HepG2 (cell line): ENCODE data around the gene CDC23. TPM values are rescaled to one million over a fixed set of nuclear protein-coding genes. Genes with fewer than 3 reads are reported as not detected.

Experiments
- ATAC-seq: fragments of 200-7000 bp; cut with Tn5 transposase; 3 replicates; pipeline ENCODE4 v1.9.1; 2020; ENCODE audit warnings: mild to moderate bottlenecking, moderate library complexity
- BruUV-seq: library from RNA; stranded (reverse); fragments of 400-500 nt; replicated peaks from 2 replicates; lab custom pipeline; 2021; lab: Mats Ljungman, UMichigan
- CTCF ChIA-PET: fragments of 300-600 bp; formaldehyde crosslinking; extraction: SDS; loops from one replicate; lab custom pipeline; 2021; ENCODE audit warnings: low total read pairs, inconsistent platforms, low intra/inter-chr PET ratio; lab: Yijun Ruan, JAX
- POLR2A ChIA-PET: fragments of 350-600 bp; sonication (Branson Sonifier 250); formaldehyde crosslinking; loops from one replicate; lab custom pipeline; 2020; ENCODE audit warnings: antibody characterized with exemption, inconsistent platforms; lab: Yijun Ruan, JAX
- DNase-seq: peaks from one replicate; pipeline ENCODE4 v3.0.0-alpha.2; 2015; ENCODE audit warnings: low spot score
- FAIRE-seq: peaks from 3 replicates; lab custom pipeline; 2011; peaks lifted over from hg19 to GRCh38; lab: Jason Lieb, UNC
- H2AFZ ChIP-seq: one replicate; pipeline ENCODE4 v1.6.1; 2011; ENCODE audit warnings: low read length, inconsistent platforms
- H3K27ac ChIP-seq: fragments of 300-600 bp; 3 replicates; pipeline ENCODE4 v1.8.0; 2011; ENCODE audit warnings: mixed run types, mild to moderate bottlenecking, mixed read lengths, low read length, inconsistent platforms; ENCODE audit not compliant: insufficient read depth; ENCODE audit errors: extremely low read length
- H3K27me3 ChIP-seq, 2 experiments: fragments of 200-600 bp in 1 of 2; 2 replicates in 1 of 2; 3 replicates in 1 of 2; pipeline versions ENCODE4 v1.6.0 to v1.8.0; 2011; ENCODE audit warnings: low read length in 2 of 2, mild to moderate bottlenecking in 2 of 2, moderate library complexity in 2 of 2, inconsistent platforms in 1 of 2; ENCODE audit not compliant: insufficient read depth in 2 of 2, control insufficient read depth in 1 of 2
- H3K36me3 ChIP-seq, 2 experiments: fragments of 200-600 bp in 1 of 2; replicated peaks in 1 of 2; 2 replicates in 1 of 2; 3 replicates in 1 of 2; pipeline versions ENCODE4 v1.5.1 to v1.8.0; 2011; ENCODE audit warnings: low read length in 2 of 2, inconsistent platforms in 1 of 2; ENCODE audit not compliant: insufficient read depth in 2 of 2, control insufficient read depth in 1 of 2
- H3K4me1 ChIP-seq: 2 replicates; pipeline ENCODE4 v1.5.1; 2012; ENCODE audit warnings: low read length, inconsistent platforms; ENCODE audit not compliant: insufficient read depth
- H3K4me2 ChIP-seq: 2 replicates; pipeline ENCODE4 v1.6.0; 2011; ENCODE audit warnings: low read depth, low read length, inconsistent platforms
- H3K4me3 ChIP-seq, 3 experiments: fragments of 200-600 bp in 1 of 3; sonication (generic), shearing (Covaris generic) in 1 of 3; replicated peaks in 1 of 3; 2 replicates each; pipeline ENCODE4 v1.5.1; 2011 to 2016; ENCODE audit warnings: low read length in 3 of 3, inconsistent platforms in 2 of 3, low read depth in 2 of 3, mild to moderate bottlenecking in 2 of 3, control low read depth in 1 of 3, mixed read lengths in 1 of 3; ENCODE audit not compliant: insufficient read depth in 1 of 3
- H3K79me2 ChIP-seq: one replicate; pipeline ENCODE4 v1.6.1; 2011; ENCODE audit warnings: low read length, inconsistent platforms; ENCODE audit not compliant: insufficient read depth
- H3K9ac ChIP-seq: 2 replicates; pipeline ENCODE4 v1.6.0; 2011; ENCODE audit warnings: mild to moderate bottlenecking, low read depth, low read length, inconsistent platforms; ENCODE audit not compliant: insufficient read depth
- H3K9me3 ChIP-seq: 2 replicates; pipeline ENCODE4 v1.5.1; 2012; ENCODE audit warnings: mild to moderate bottlenecking, low read length
- H4K20me1 ChIP-seq: 2 replicates; pipeline ENCODE4 v1.6.0; 2011; ENCODE audit warnings: inconsistent platforms, mild to moderate bottlenecking, low read length, moderate library complexity; ENCODE audit not compliant: insufficient read depth
- AFF4 ChIP-seq: sonication (generic); formaldehyde crosslinking; IDR thresholded peaks from 2 replicates; pipeline ENCODE4 v1.4.0; 2020; ENCODE audit warnings: missing genetic modification reagents
- NR2C2 ChIP-seq: sonication (generic); formaldehyde crosslinking; IDR thresholded peaks from 2 replicates; pipeline ENCODE4 v1.4.0; 2020; ENCODE audit warnings: missing genetic modification reagents, mild to moderate bottlenecking, moderate library complexity, borderline replicate concordance
- SNAPC4 ChIP-seq: sonication (generic); formaldehyde crosslinking; IDR thresholded peaks from 2 replicates; pipeline ENCODE4 v1.4.0; 2020; ENCODE audit warnings: mild to moderate bottlenecking, missing genetic modification reagents
- TP53 ChIP-seq: sonication (generic); formaldehyde crosslinking; conservative IDR thresholded peaks from 2 replicates; pipeline ENCODE4 v1.4.0; 2020; ENCODE audit warnings: missing genetic modification reagents
- ZNF124 ChIP-seq: sonication (generic); formaldehyde crosslinking; IDR thresholded peaks from 2 replicates; pipeline ENCODE4 v1.4.0; 2020; ENCODE audit warnings: missing genetic modification reagents
- WGBS: methylation state at CpG from one replicate; pipeline ENCODE4 v1.1.6; 2017; ENCODE audit warnings: low lambda C conversion rate; 5-methylcytosine and 5-hydroxymethylcytosine counted together
- in situ Hi-C: cut with HindIII; loops from 2 replicates; pipeline ENCODE4 v1.10.0; 2017; ENCODE audit warnings: low pct_unique_long_range_greater_than_20kb; ENCODE audit not compliant: extremely low pct_ligation_motif_present
- intact Hi-C: fragments of 100-400 bp; cut with micrococcal nuclease; formaldehyde crosslinking; loops from one replicate; pipeline ENCODE4 v1.10.0; 2022; ENCODE audit not compliant: unreplicated experiment
- polyA plus RNA-seq, 8 experiments: library from polyadenylated mRNA; depleted of rRNA in 3 of 8; stranded (reverse) in 7 of 8; unstranded in 1 of 8; fragments of >200 nt; fragmentation: Illumina TruSeq in 4 of 8; extraction: Trizol in 4 of 8; gene quantifications; 2 replicates each; pipeline versions ENCODE4 v1.2.1 to v1.2.3, GENCODE V29; 2011 to 2016; ENCODE audit warnings: low read depth in 4 of 8, missing spikeins in 1 of 8, mixed read lengths in 1 of 8; ENCODE audit not compliant: insufficient read depth in 1 of 8
- total RNA-seq, 5 experiments: library from RNA; depleted of rRNA; stranded (reverse); fragments of >200 nt; fragmentation: Illumina TruSeq; extraction: Trizol; gene quantifications; 2 replicates each; pipeline ENCODE4 v1.2.3, GENCODE V29; 2016; ENCODE audit warnings: low read depth in 1 of 5

CDC23 gene
- total and polyA plus RNA-seq, 2 of the 13 experiments (the other 11 are each of a cell fraction or from before 2014, with no cell fraction given): 38.3 to 47.7 TPM

- no peak overlapping the region for H3K9ac ChIP-seq
- in situ Hi-C loops (no loop called here), intact Hi-C loops (no loop called here)
- no peak for DNase-seq
- no peak overlapping the region for H3K4me2 ChIP-seq
- no peak overlapping the region for H2AFZ ChIP-seq
- peaks cover 28 to 92% of the 10 kb centered on the region in 2 experiments for H3K36me3 ChIP-seq
- H4K20me1 ChIP-seq: no peaks in the 10 kb centered on the region
- no TSS peak for BruUV-seq
- no peak for TF ChIP-seq ZNF124
- TF ChIP-seq SNAPC4 (CRISPR knock-in tag): no peak
- TF ChIP-seq TP53 (CRISPR knock-in tag): no peak
- no peak for TF ChIP-seq AFF4 (CRISPR knock-in tag)
- no peak for TF ChIP-seq NR2C2 (CRISPR knock-in tag)
- TF ChIP-seq, all 625 proteins: peak for 0
- Histone ChIP-seq H3K27me3 (no peaks in the 10 kb centered on the region), H3K79me2 (peaks cover 3% of the 10 kb centered on the region), H3K4me1 (no peaks in the 10 kb centered on the region), H3K9me3 (no peaks in the 10 kb centered on the region), H3K4me3 (no peak overlapping the region), H3K27ac (no peak overlapping the region)
- FAIRE-seq (no peak), ATAC-seq (no peak)
- ChIA-PET POLR2A (no interaction called here), CTCF (no interaction called here)
- WGBS: 95% methylated on average over 5 of the region's 5 CpGs
Observed at GRCh38 chr5:138169124-138169523, 44.0 kb downstream of the CDC23 start.
